GM18867 (cell line): ENCODE results near the gene TAP2.

Experiments
- ATAC-seq: cut with Tn5 transposase; IDR thresholded peaks from one replicate; pipeline ENCODE4 v1.9.1; 2021; ENCODE audit warnings: mild to moderate bottlenecking, moderate library complexity; ENCODE audit not compliant: unreplicated experiment

The TAP2 gene

DNA sequence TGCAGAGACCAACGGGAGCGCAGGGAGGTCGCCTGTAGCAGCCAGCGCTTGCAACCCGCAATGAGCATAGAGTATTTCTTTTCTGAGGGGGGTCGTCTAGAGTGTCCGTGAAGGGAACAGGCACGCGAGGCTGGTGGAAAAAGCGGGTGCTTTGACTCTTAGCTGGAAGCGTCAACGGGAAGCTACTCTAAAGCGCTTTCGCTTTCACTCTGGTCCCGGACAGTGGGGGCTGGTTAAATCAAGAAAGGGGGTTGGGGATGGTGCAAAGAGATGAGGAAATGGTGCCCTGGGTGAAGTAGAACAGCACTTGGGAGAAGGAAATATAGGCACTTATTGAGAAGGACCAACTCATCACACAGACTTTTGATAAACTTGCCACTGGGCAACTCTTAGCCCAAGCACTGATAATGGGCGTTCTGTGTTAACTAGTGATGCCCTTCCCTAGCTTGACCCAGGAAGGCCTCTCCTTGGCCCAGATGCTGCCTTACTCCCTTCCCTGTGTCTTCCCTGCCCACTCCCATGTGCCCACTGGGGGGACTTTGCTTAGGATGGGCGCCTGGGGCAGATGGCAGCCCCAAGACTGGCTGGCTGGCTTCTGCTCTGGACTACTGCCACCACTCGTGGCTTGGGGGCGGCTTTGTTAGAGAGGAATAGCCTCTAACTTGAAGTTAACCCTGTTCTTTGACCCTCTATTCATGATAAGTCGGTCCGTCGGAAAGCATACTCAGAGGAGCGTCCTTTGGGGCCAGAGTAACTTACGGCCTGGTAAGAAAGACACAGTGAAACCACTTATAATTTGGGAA, 16.0 kb upstream of the TAP2 start:
- ATAC-seq = peak; percentile 17

DNA sequence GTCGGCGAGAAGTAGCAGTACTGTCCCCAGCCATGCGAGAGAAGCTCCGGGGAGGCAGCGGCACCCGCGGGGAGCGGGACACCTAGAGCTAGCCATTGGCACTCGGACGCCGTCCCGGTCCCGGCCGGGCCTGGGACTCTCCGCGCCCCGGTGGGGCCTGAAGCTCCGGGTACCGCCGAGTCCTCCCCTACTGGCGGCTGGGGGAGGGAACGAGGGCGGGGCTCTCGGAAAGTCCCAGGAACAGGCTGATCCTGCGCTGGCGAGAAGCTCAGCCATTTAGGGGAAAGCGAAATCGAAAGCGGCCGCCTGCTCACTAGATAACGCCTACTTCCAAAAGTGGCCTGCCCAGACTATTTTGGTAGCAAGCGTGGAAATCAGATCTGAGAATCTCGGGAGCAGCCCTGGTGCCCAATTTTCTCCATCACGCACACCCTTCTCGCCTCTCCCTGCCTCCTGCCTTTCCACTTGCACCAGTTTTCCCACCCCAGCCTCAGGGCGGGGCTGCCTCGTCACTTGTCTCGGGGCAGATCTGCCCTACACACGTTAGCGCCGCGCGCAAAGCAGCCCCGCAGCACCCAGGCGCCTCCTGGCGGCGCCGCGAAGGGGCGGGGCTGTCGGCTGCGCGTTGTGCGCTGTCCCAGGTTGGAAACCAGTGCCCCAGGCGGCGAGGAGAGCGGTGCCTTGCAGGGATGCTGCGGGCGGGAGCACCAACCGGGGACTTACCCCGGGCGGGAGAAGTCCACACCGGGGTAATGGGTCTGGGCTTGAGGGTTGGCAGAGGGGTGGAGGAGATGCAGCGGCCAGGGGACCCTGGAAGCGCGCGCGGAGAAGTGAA, 15.2 kb upstream of the TAP2 start, which contains the start of the genes PSMB9 and TAP1:
Gene PSMB9, plus strand, starts transcription at position 652 of the 835 bp plus-strand sequence. Its CDS starts 38 bp downstream, at position 690.
Gene TAP1, minus strand, starts transcription at position 164 of the 835 bp plus-strand sequence. Its CDS starts 68 bp downstream, at position 96.
- ATAC-seq = peak; percentile 73

DNA sequence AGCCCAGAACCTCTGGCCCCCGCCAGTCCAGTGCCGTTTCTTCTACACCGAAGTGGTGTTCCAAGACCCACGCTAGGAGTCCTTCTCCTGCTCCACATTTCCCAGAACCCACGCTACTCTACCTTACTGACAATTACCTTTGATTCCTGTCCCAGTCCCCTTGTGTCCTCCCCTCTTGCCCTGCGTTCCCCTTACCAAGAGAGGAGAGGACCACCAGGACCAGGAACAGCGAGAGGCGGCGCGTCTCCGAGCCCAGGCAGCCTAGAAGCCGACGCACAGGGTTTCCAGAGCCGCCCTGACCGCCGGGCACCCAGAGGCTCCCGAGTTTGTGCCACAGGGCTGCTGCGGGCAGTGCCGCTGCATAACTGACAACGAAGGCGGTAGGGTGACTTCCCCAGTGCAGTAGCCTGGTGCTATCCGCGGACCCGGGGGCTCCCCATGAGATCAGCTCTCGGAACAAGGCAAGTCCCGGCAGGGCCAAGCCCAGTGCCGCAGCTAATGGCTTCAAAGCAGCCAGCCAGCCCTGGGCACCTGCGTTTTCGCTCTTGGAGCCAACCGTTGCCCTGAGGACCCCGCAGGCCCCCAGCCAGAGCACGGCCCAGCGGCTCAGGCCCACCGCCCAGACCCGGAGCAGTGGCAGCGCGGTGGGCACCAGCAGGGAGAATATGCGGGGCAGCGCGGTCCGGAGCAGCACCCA, 14.5 kb upstream of the TAP2 start:
- peak; percentile 14 for ATAC-seq

GRCh38 chr6:32852018-32852843, 13.7 kb upstream of the TAP2 start:
- no peak for ATAC-seq

- no peak for ATAC-seq
These were observed 12.5 kb upstream of the TAP2 start for GRCh38 chr6:32851025-32851424.

DNA sequence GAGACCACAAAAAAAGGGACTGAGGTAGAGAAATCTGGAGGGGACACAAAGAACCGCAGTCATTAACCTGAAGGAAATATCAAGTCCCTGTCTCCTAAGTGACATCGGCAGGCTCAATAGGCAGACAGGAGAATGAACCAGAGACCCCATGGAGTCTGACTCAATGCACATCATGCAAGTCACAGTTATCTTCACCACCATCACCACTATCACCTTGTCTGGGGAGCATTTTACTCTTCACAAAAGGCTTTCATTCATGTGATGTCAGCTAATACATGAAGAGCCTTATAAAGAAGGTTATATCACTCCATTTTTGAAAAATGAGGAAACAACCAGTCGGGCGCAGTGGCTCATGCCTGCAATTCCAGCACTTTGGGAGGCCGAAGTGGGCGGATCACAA, 10.6 kb upstream of the TAP2 start:
- no peak for ATAC-seq

GRCh38 chr6:32847795-32848194, 9.3 kb upstream of the TAP2 start:
- no peak for ATAC-seq

DNA sequence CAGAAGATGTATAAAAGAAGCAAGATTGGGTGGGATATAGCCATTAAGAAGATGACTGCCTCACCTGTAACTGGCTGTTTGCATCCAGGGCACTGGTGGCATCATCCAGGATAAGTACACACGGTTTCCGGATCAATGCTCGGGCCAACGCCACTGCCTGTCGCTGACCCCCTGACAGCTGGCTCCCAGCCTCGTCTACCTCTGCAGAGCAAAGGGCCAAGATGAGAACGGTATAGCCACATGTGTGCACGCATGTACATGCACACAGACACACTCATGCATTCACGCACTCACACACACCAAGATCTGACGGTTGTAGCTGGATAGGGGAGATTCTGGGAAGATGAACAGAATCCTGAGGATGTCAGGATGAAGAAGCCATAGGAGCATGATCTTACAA, 8.5 kb upstream of the TAP2 start:
- no peak for ATAC-seq

- no peak for ATAC-seq
These were observed 6.9 kb upstream of the TAP2 start for GRCh38 chr6:32845384-32845884.

DNA sequence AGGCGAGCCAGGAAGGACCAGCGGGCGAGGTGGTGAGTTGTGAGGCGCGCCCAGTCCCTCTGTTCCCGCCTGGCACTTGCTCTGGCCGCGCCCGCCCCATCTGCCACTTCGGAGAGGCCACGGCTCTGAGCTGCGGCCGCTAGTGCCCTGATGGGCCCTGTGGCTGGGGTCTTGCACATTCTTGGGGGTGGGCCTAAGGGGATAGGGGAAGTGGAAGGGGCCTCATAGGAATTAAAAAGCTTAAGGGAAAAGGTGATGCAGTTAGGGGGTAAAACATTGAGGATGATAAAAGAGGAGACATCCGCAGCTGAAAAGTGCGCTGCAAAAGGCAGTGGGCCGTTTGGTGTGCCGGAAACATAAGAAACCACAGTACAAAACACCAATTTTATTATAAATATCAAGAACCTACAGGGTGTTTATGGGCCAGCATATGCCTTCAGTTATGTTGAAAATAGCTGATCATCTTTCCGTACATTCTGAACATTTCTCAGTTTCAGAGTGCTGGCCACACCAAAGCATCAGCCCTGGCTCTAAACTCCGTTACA, 6.4 kb upstream of the TAP2 start:
- ATAC-seq = no peak

GRCh38 chr6:32843979-32844838, 5.7 kb upstream of the TAP2 start, which contains the start of gene PSMB8:
Gene PSMB8, minus strand, starts transcription at chr6:32844047. Its CDS starts 51 bp downstream, at chr6:32843996.
- peak; percentile 72 for ATAC-seq

GRCh38 chr6:32843331-32843978, 4.9 kb upstream of the TAP2 start:
- ATAC-seq = no peak

GRCh38 chr6:32842690-32843089, 4.2 kb upstream of the TAP2 start:
- no peak for ATAC-seq

DNA sequence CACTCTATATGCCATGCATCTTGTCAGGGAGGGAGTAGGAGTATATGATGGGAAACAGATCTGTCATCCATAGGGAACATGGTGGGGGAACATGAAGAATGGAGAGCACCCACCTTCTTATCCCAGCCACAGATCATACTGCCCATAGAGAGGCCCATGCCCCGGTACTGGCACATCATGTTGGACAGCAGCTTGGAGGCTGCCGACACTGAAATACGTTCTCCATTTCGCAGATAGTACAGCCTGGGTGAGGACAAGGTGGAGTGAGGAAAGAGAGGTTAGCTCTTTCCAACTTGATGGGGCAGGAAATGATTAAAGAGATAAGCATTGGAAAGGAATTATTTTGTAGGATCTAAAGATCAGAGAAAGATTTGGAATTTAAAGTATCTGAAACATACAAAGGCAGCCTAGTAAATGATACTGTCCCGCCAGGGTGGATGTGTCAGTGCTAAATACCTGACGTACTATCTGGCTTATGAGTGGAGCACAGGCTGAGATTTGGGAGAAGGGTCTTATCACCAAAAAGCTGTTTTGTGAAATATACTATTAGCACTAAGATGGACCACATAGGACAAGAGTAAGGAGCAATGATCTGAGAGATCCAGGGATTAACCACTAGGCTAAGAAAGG, 3.6 kb upstream of the TAP2 start:
- no peak for ATAC-seq

- ATAC-seq = no peak
These were observed 2.2 kb upstream of the TAP2 start for GRCh38 chr6:32840604-32841246.

GRCh38 chr6:32839356-32839755, 817 bp upstream of the TAP2 start:
- ATAC-seq = no peak

DNA sequence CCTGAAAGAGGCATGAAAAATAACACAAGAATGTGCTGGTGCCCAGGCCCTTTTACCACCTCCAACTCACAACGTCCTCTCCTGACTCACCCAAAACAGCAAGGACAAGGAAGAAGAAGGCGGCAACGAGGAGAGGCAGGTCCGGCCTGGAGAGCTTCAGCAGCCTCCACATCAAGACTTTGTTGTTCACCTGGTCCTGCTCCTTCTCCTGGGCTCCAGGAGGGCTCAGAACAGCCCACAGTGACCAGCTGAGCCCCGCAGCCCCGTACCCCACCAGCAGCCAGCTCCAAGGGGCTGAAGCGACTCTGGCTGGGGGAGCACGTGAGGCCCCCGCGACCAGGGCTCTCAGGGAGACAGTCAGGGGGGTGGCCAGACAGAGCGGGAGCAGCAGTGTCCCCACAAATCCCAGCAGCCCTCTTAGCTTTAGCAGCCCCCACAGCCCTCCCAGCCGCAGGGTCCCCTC, 857 bp downstream of the TAP2 start:
- ATAC-seq = peak; percentile 2
